Ishikawa (cell line): ENCODE data around the gene BRCA2.

Experiments
- CEBPB ChIP-seq: IDR thresholded peaks from 2 replicates; pipeline ENCODE4 v1.6.1; 2012
- EGR1 ChIP-seq: IDR thresholded peaks from 2 replicates; pipeline ENCODE4 v1.6.1; 2012
- EP300 ChIP-seq: IDR thresholded peaks from 2 replicates; pipeline ENCODE4 v1.6.1; 2012; ENCODE audit warnings: borderline replicate concordance
- FOXM1 ChIP-seq: IDR thresholded peaks from 2 replicates; pipeline ENCODE4 v1.6.1; 2012; ENCODE audit warnings: low read depth, borderline replicate concordance
- MAX ChIP-seq: IDR thresholded peaks from 2 replicates; pipeline ENCODE4 v1.6.1; 2012
- RAD21 ChIP-seq: IDR thresholded peaks from 2 replicates; pipeline ENCODE4 v1.6.1; 2012; ENCODE audit warnings: low read depth
- REST ChIP-seq: IDR thresholded peaks from 2 replicates; pipeline ENCODE4 v1.6.1; 2012; ENCODE audit warnings: low read depth, mild to moderate bottlenecking
- TEAD4 ChIP-seq: IDR thresholded peaks from 2 replicates; pipeline ENCODE4 v1.6.1; 2012

- no peak for TF ChIP-seq FOXM1
- no peak for TF ChIP-seq MAX
- no peak for TF ChIP-seq TEAD4
- no peak for TF ChIP-seq REST
- TF ChIP-seq EP300, result no peak
- TF ChIP-seq EGR1, result no peak
- no peak for TF ChIP-seq CEBPB
- TF ChIP-seq RAD21, result no peak
These were observed 114.2 kb downstream of the BRCA2 start for GRCh38 chr13:32429433-32429909.
